Panc1 (cell line): ENCODE data around the gene EML1. TPM values are rescaled to one million over a fixed set of nuclear protein-coding genes. Genes with fewer than 3 reads are reported as not detected.

Source experiments
- ATAC-seq: fragments of 200-7000 bp; cut with Tn5 transposase; 2 replicates; pipeline ENCODE4 v1.9.1; 2020; ENCODE audit warnings: mild to moderate bottlenecking, moderate library complexity
- BruUV-seq: library from RNA; stranded (reverse); fragments of 400-500 nt; replicated peaks from 2 replicates; lab custom pipeline; 2021; lab: Mats Ljungman, UMichigan
- CTCF ChIA-PET: fragments of 300-600 bp; sonication (Branson Sonifier 250); formaldehyde crosslinking; loops from one replicate; lab custom pipeline; 2022; ENCODE audit warnings: antibody characterized with exemption; lab: Charles Lee
- POLR2A ChIA-PET: fragments of 300-600 bp; sonication (Branson Sonifier 250); formaldehyde crosslinking; loops from one replicate; lab custom pipeline; 2022; ENCODE audit warnings: antibody characterized with exemption; lab: Charles Lee
- DNase-seq: peaks from one replicate; pipeline ENCODE4 v3.0.0-alpha.2; 2010; ENCODE audit warnings: low read depth, low spot score
- H3K27ac ChIP-seq: 2 replicates; pipeline ENCODE4 v1.5.1; 2011; ENCODE audit warnings: mild to moderate bottlenecking, low read length, inconsistent platforms
- H3K27me3 ChIP-seq: fragments of 200-500 bp; sonication (Bioruptor generic); 2 replicates; pipeline ENCODE4 v1.6.0; 2014; ENCODE audit warnings: low read length, inconsistent platforms; ENCODE audit not compliant: control insufficient read depth, insufficient read depth
- H3K36me3 ChIP-seq: fragments of 200-500 bp; sonication (Bioruptor generic); 2 replicates; pipeline ENCODE4 v1.5.1; 2014; ENCODE audit warnings: inconsistent platforms, mild to moderate bottlenecking, low read length, moderate library complexity; ENCODE audit not compliant: control insufficient read depth, insufficient read depth
- H3K4me1 ChIP-seq: 2 replicates; pipeline ENCODE4 v1.5.1; 2011; ENCODE audit warnings: inconsistent platforms, mild to moderate bottlenecking, low read length, moderate library complexity; ENCODE audit not compliant: control insufficient read depth, insufficient read depth
- H3K4me3 ChIP-seq, 2 experiments: 2 replicates each; pipeline ENCODE4 v1.5.1; 2011 to 2012; ENCODE audit warnings: low read depth in 2 of 2, low read length in 2 of 2, mild to moderate bottlenecking in 2 of 2, inconsistent platforms in 1 of 2, moderate library complexity in 1 of 2
- H3K9me3 ChIP-seq: fragments of 200-500 bp; sonication (Bioruptor generic); 2 replicates; pipeline ENCODE4 v1.5.1; 2014; ENCODE audit warnings: low read depth, mild to moderate bottlenecking, inconsistent platforms, low read length, moderate library complexity; ENCODE audit not compliant: control insufficient read depth, insufficient read depth
- POLR2AphosphoS5 ChIP-seq: IDR thresholded peaks from 2 replicates; pipeline ENCODE4 v1.6.1; 2012; ENCODE audit warnings: mild to moderate bottlenecking, low read depth, low read length, moderate library complexity
- REST ChIP-seq, 2 experiments: IDR thresholded peaks; 2 replicates each; pipeline ENCODE4 v1.6.1; 2011 to 2012; ENCODE audit warnings: low read depth in 2 of 2, control low read depth in 1 of 2, low read length in 1 of 2, mild to moderate bottlenecking in 1 of 2, moderate library complexity in 1 of 2; ENCODE audit not compliant: insufficient read depth in 1 of 2
- SIN3A ChIP-seq: IDR thresholded peaks from 2 replicates; pipeline ENCODE4 v1.6.1; 2012; ENCODE audit warnings: low read depth, mild to moderate bottlenecking, low read length, moderate library complexity, borderline replicate concordance; ENCODE audit not compliant: insufficient read depth
- TCF7L2 ChIP-seq: IDR thresholded peaks from 2 replicates; pipeline ENCODE4 v1.6.1; 2011; ENCODE audit warnings: mild to moderate bottlenecking, low read depth, low read length, inconsistent platforms
- in situ Hi-C: cut with HindIII; loops from 2 replicates; pipeline ENCODE4 v1.10.0; 2016; ENCODE audit warnings: low sequenced_read_pairs, low pct_unique_long_range_greater_than_20kb
- intact Hi-C: fragments of 100-400 bp; cut with micrococcal nuclease; formaldehyde crosslinking; loops from one replicate; pipeline ENCODE4 v1.10.0; 2022; ENCODE audit not compliant: unreplicated experiment
- total RNA-seq: library from RNA; stranded (reverse); gene quantifications from one replicate; pipeline ENCODE4 v1.2.1, GENCODE V29; 2021; ENCODE audit not compliant: unreplicated experiment
- TF ChIP-seq, protein P1 (sequence below): fragments of 450-650 bp; IDR thresholded peaks from 2 replicates; pipeline ENCODE4 v1.5.1; 2017; ENCODE audit warnings: mild to moderate bottlenecking

EML1 gene
- total RNA-seq, 1 experiment from 2014 or later: 35.3 TPM

GRCh38 chr14:99821519-99822508, 28.6 kb downstream of the EML1 start:
- H3K27ac ChIP-seq: no peak overlapping the region
- intact Hi-C loops (no loop called here), in situ Hi-C loops (no loop called here)
- ATAC-seq (0 out of 2 replicates have a peak, but pooled peaks have one; percentile 32), DNase-seq (no peak)
- H3K9me3 ChIP-seq: no peaks in the 10 kb centered on the region
- no TSS peak for BruUV-seq
- no peaks in the 10 kb centered on the region for H3K36me3 ChIP-seq
- no peak overlapping the region for H3K4me3 ChIP-seq
- H3K4me1 ChIP-seq: no peaks in the 10 kb centered on the region
- ChIA-PET CTCF (no interaction called here), POLR2A (no interaction called here)
- no peaks in the 10 kb centered on the region for H3K27me3 ChIP-seq
- TF ChIP-seq REST (IDR thresholded peaks at IDR 0.05; ENCODE audit: insufficient read depth in 1 of 2, low read depth in 2 of 2, low read length in 1 of 2): no peak
- TF ChIP-seq, protein P1, sequence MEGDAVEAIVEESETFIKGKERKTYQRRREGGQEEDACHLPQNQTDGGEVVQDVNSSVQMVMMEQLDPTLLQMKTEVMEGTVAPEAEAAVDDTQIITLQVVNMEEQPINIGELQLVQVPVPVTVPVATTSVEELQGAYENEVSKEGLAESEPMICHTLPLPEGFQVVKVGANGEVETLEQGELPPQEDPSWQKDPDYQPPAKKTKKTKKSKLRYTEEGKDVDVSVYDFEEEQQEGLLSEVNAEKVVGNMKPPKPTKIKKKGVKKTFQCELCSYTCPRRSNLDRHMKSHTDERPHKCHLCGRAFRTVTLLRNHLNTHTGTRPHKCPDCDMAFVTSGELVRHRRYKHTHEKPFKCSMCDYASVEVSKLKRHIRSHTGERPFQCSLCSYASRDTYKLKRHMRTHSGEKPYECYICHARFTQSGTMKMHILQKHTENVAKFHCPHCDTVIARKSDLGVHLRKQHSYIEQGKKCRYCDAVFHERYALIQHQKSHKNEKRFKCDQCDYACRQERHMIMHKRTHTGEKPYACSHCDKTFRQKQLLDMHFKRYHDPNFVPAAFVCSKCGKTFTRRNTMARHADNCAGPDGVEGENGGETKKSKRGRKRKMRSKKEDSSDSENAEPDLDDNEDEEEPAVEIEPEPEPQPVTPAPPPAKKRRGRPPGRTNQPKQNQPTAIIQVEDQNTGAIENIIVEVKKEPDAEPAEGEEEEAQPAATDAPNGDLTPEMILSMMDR: no peak
- TF ChIP-seq TCF7L2: no peak
- TF ChIP-seq SIN3A: no peak
- no peak for TF ChIP-seq POLR2AphosphoS5

GRCh38 chr14:99822800-99823455, 29.7 kb downstream of the EML1 start:
- no TSS peak for BruUV-seq
- no peaks in the 10 kb centered on the region for H3K4me1 ChIP-seq
- no peak overlapping the region for H3K27ac ChIP-seq
- H3K9me3 ChIP-seq: no peaks in the 10 kb centered on the region
- DNase-seq (no peak), ATAC-seq (no peak)
- no peaks in the 10 kb centered on the region for H3K27me3 ChIP-seq
- H3K36me3 ChIP-seq: no peaks in the 10 kb centered on the region
- TF ChIP-seq, protein P1: no peak
- TF ChIP-seq SIN3A: no peak
- TF ChIP-seq REST (IDR thresholded peaks at IDR 0.05; ENCODE audit: insufficient read depth in 1 of 2, low read depth in 2 of 2, low read length in 1 of 2): no peak
- no peak for TF ChIP-seq TCF7L2
- TF ChIP-seq POLR2AphosphoS5: no peak
- H3K4me3 ChIP-seq: no peak overlapping the region
- ChIA-PET POLR2A (no interaction called here), CTCF (no interaction called here)
- in situ Hi-C loops: no loop called here
- intact Hi-C loops: no loop called here
